HL-60 (cell line): ENCODE data around the gene SERTAD1.

ENCODE experiments used
- DNase-seq, 2 experiments: peaks; one replicate each; pipeline ENCODE4 v3.0.0-alpha.2; 2010 to 2020; ENCODE audit warnings: low read depth in 1 of 2, low spot score in 1 of 2
- H3K27ac ChIP-seq: fragments of 250-450 bp; sonication (Bioruptor Pico); replicated peaks from 2 replicates; pipeline ENCODE4 v1.5.1; 2020; ENCODE audit warnings: mild to moderate bottlenecking, moderate library complexity
- H3K27me3 ChIP-seq: fragments of 250-450 bp; sonication (Bioruptor Pico); 2 replicates; pipeline ENCODE4 v1.5.1; 2021; ENCODE audit warnings: mild to moderate bottlenecking, moderate library complexity; ENCODE audit not compliant: insufficient read depth, poor library complexity, severe bottlenecking
- H3K4me3 ChIP-seq: replicated peaks from 2 replicates; pipeline ENCODE4 v1.5.1; 2011; ENCODE audit warnings: mild to moderate bottlenecking, control low read depth, low read length; ENCODE audit not compliant: insufficient read depth
- CTCF ChIP-seq: IDR thresholded peaks from one replicate; pipeline ENCODE4 v1.5.1; 2011; ENCODE audit warnings: low read length, control low read depth, inconsistent platforms; ENCODE audit not compliant: insufficient read depth
- GABPA ChIP-seq: IDR thresholded peaks from 2 replicates; pipeline ENCODE4 v1.6.1; 2012; ENCODE audit warnings: low read depth
- POLR2AphosphoS5 ChIP-seq: IDR thresholded peaks from 2 replicates; pipeline ENCODE4 v1.6.1; 2012; ENCODE audit warnings: low read depth
- REST ChIP-seq: IDR thresholded peaks from 2 replicates; pipeline ENCODE4 v1.6.1; 2012; ENCODE audit warnings: low read depth; ENCODE audit not compliant: insufficient replicate concordance
- SPI1 ChIP-seq: IDR thresholded peaks from 2 replicates; pipeline ENCODE4 v1.6.1; 2012; ENCODE audit warnings: low read depth, mild to moderate bottlenecking, borderline replicate concordance

Gene SERTAD1

GRCh38 chr19:40398417-40399131 lies 27.2 kb downstream of the SERTAD1 start:
- Histone ChIP-seq H3K27me3 (peaks cover 24% of the 10 kb centered on the region), H3K27ac (no peak overlapping the region), H3K4me3 (no peak overlapping the region)
- DNase-seq: peak; percentile 38 to 43
- TF ChIP-seq SPI1: no peak
- TF ChIP-seq POLR2AphosphoS5: no peak
- TF ChIP-seq CTCF: no peak
- TF ChIP-seq GABPA: no peak
- no peak for TF ChIP-seq REST

- H3K4me3 ChIP-seq: no peak overlapping the region
- DNase-seq: no peak
- H3K27ac ChIP-seq: no peak overlapping the region
- no peak for TF ChIP-seq SPI1
- TF ChIP-seq REST: no peak
- TF ChIP-seq POLR2AphosphoS5: no peak
- no peak for TF ChIP-seq GABPA
- no peak for TF ChIP-seq CTCF
- peaks cover 19% of the 10 kb centered on the region for H3K27me3 ChIP-seq
These were observed 28.3 kb downstream of the SERTAD1 start for GRCh38 chr19:40397568-40397906.

GRCh38 chr19:40396886-40397567 lies 28.8 kb downstream of the SERTAD1 start:
- TF ChIP-seq REST (no peak), SPI1 (no peak), GABPA (no peak), CTCF (no peak), POLR2AphosphoS5 (no peak)
- no peak for DNase-seq
- Histone ChIP-seq H3K27ac (no peak overlapping the region), H3K27me3 (peaks cover 19% of the 10 kb centered on the region), H3K4me3 (no peak overlapping the region)
